ENCODE results near the gene NTRK3.

- TF ChIP-seq EZH2phosphoT487 (IDR thresholded peaks at IDR 0.05; ENCODE audit: borderline replicate concordance, low read length) (no peak), CTCF (conservative IDR thresholded peaks at IDR 0.05; ENCODE audit: low read depth, low read length) (no peak), EZH2 (IDR thresholded peaks at IDR 0.05; ENCODE audit: low read length, unreplicated experiment) (no peak)
These were observed 429.4 kb downstream of the NTRK3 start for GRCh38 chr15:87827131-87827530.

Measured in PC-3 (cell line).